Measurements from ENCODE around the gene TP53I13.

- TF ChIP-seq CEBPB (IDR thresholded peaks at IDR 0.05; ENCODE audit: low read depth) (no peak), CTCF (IDR thresholded peaks at IDR 0.05 in 2 of 3, conservative IDR thresholded peaks at IDR 0.05 in 1 of 3; ENCODE audit: borderline replicate concordance in 1 of 3, insufficient read depth in 1 of 3, low read depth in 2 of 3, low read length in 2 of 3) (no peak)
Observed at GRCh38 chr17:29526322-29526721, 42.2 kb upstream of the TP53I13 start.

Measured in HCT116 (cell line).